Measurements from ENCODE around the gene ICE2.

Gene ICE2

DNA sequence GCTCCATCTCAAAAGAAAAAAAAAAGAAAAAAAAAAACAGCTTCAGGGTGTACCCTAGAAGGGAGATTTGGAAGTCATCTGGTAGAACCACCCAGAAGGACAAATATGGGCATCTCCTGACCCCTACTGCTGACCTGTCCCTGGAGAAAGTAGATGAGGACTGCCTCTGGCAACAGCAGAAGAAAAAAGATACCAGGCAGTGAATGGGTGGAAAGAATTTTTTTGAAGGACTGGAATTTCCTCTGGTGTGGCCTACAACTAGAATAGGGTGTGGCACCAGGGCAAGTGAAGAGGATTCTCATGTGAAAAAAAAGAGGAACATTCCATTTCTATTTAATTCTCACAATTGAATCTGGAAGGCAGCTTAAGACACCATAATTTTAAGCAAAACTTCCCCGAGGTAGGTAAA, 84.2 kb downstream of the ICE2 start:
- no peak for TF ChIP-seq JUND (IDR thresholded peaks at IDR 0.05; ENCODE audit: low read depth)
- no peak for DNase-seq (ENCODE audit: low read depth in 1 of 2, low spot score in 1 of 2)
- in situ Hi-C loops (cut with HindIII; ENCODE audit: low pct_unique_long_range_greater_than_20kb, low sequenced_read_pairs), result no loop called here

DNA sequence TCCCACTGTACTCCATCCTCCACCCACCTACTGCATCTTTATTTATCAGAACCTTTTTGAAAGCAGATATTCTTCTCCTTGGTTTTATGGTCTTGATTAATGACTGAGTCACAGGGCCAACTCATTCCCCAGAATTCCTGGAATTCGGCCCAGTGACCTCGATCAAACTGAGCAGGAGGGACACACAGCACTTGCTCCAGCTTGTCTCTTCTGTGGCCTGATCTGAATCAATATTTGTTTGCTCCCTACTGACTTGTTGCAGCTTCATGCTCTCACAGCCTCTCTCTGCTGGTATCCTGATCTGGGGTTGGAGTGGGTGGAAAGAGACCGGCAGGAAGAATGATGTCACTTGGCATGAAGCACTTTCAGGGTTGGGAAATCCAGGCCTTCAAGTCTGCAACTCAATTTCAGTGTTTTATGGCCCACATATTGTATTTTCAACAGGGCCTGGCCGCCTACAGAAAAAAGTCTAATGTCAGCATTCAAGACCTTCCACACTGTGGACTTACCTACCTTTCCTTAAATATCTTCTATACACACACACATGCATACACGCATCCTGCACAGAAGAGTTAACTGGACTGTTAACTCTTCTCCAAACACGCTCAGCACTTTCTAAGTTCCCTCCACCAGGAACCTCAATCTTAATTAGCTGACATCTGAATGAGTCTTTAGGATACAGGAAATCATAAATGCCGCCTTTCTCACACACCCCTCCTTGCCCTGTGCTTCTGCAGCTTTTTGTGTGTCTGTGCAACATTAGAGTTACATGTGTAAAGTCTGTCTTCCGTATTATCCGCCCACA, 85.8 kb downstream of the ICE2 start:
- in situ Hi-C loops (cut with HindIII; ENCODE audit: low pct_unique_long_range_greater_than_20kb, low sequenced_read_pairs), result no loop called here
- TF ChIP-seq JUND (IDR thresholded peaks at IDR 0.05; ENCODE audit: low read depth), result peak; percentile 45; the same call in 1 of the 2 replicates
- peak in 1 of 2 experiments; percentile 88 for DNase-seq (ENCODE audit: low read depth in 1 of 2, low spot score in 1 of 2)

DNA sequence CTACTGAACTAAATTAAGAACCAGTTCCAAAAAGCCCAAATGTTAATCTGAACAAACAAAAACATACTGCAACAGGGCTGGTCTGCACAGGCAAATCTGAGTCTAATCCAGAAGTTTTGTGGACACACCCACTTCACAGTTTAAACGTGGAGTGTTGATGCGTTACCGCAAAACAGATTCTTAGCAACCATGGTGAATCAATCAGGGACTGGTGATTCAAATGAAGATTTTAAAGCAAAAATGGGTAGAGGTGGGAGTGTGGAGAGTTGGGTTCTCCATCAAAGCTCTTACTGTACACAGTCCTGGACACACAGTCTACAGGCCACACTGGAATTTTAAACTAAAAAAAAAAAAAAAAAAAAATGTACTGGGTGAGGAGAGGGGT, 86.3 kb downstream of the ICE2 start:
- in situ Hi-C loops (cut with HindIII; ENCODE audit: low pct_unique_long_range_greater_than_20kb, low sequenced_read_pairs), result no loop called here
- no peak for TF ChIP-seq JUND (IDR thresholded peaks at IDR 0.05; ENCODE audit: low read depth)
- DNase-seq (ENCODE audit: low read depth in 1 of 2, low spot score in 1 of 2), result peak in 1 of 2 experiments; percentile 57

DNA sequence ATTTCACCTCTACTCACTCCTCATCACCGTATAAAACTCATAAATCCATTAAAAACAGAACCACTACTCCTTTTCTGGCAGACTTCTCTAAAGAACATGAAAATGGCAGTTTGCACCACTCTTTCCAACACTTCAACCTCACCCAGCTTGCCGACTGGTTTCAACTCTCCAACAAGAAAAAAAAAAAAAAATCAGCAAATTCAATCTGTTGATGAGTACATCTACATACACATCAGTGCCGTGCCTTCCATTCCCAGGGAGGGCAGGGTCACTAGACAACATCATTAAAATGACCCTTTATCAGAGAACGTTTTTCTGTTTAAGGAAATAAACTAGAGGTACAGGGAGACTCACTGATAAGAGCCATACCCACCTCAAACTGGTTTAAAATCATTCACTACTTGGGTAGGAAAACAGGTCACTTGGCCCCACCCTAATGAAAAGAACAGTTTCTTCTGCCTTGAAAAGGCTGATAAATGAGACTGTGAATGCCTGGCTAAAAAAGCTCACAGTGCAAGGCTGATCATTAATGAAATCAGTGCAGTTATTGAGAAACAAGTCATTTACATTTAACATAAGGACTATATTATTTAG, 87.1 kb downstream of the ICE2 start:
- in situ Hi-C loops (cut with HindIII; ENCODE audit: low pct_unique_long_range_greater_than_20kb, low sequenced_read_pairs), result no loop called here
- no peak for TF ChIP-seq JUND (IDR thresholded peaks at IDR 0.05; ENCODE audit: low read depth)
- DNase-seq (ENCODE audit: low read depth in 1 of 2, low spot score in 1 of 2), result no peak

DNA sequence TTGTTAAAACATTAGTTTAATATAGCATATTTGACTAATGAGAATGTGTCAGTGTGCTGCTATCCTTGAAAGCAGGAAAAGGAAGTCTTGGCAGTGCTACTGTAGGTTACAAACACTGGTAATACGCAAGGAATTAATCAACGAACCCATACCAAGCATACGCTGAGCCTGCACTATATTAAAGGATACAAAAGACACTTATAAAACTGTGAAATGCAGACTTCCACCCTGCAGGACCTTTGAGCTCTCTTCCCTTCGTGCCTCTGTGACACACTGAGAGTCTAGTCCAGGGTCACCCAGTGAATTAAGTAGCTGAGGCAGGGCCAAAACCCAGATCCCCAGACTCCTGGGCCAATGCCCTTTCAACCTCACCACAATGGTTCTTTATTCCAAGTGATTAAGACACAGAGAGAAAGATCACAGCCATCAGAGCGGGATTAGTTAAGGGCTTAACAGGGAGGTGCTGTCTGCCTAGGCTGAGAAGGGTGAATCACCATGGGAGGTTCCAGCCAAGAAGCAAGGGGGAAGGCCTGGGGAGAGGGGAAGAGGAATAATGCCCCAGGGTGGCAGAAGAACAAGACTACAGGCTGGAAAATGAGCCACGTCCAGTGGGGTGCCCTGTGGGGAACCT, 88.0 kb downstream of the ICE2 start:
- no peak for TF ChIP-seq JUND (IDR thresholded peaks at IDR 0.05; ENCODE audit: low read depth)
- peak in 1 of 2 experiments; percentile 37 for DNase-seq (ENCODE audit: low read depth in 1 of 2, low spot score in 1 of 2)
- in situ Hi-C loops (cut with HindIII; ENCODE audit: low pct_unique_long_range_greater_than_20kb, low sequenced_read_pairs), result no loop called here

DNA sequence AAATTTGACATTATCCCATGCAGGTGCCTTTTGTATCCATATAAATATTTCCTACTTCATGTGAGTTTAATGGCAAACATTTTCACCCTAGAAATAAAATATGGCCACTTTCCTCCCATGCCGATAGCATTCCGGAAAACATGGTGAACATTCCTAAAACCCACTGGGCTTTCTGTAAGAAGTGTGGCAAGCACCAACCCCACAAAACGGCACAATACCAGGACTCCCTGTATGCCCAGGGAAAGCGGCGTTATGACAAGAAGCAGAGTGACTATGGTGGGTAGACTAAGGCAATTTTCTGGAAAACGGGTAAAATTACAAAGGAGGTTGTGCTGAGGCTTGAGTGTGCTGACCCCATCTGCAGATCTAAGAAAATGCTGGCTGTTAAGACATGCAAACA, 88.7 kb downstream of the ICE2 start:
- no peak for TF ChIP-seq JUND (IDR thresholded peaks at IDR 0.05; ENCODE audit: low read depth)
- in situ Hi-C loops (cut with HindIII; ENCODE audit: low pct_unique_long_range_greater_than_20kb, low sequenced_read_pairs), result no loop called here
- no peak for DNase-seq (ENCODE audit: low read depth in 1 of 2, low spot score in 1 of 2)

DNA sequence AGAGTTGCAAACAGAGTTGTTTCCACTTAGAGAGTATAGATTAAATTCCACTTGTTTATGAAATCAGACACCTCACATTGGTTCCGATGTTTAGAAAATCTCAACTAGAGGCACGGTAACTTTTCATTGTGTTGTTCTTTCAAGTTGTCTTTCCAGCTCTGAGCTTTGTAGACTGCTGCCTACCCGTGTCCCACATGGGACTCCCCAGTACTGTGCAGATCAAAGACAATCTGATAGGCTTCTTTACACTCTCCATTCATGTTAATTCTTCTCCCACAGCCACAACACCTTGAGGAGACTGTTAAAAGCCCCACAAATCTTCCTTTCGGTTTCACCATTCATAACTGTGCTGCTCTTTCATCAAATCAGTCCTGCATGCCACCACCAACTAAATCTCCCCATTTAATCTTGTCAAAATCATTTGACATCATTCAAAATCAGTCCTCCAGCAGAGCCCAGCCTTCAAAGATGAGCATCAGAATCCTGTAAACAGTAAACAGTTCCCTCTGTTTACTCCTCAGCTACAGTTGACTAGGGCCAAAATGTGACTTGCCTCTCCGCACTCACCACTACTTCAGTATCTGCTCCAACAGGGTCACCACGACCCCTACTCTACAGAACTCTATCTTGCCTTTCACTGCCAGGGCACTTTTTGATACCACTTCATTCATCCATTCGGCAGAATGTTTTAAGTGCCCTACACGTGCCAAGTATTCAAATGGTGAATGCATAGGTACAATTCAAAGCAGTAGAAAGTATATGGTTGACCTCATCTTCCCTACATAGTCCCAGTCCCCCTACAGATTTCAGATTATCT, 89.5 kb downstream of the ICE2 start:
- no peak for TF ChIP-seq JUND (IDR thresholded peaks at IDR 0.05; ENCODE audit: low read depth)
- DNase-seq (ENCODE audit: low read depth in 1 of 2, low spot score in 1 of 2), result no peak
- in situ Hi-C loops (cut with HindIII; ENCODE audit: low pct_unique_long_range_greater_than_20kb, low sequenced_read_pairs), result no loop called here

DNA sequence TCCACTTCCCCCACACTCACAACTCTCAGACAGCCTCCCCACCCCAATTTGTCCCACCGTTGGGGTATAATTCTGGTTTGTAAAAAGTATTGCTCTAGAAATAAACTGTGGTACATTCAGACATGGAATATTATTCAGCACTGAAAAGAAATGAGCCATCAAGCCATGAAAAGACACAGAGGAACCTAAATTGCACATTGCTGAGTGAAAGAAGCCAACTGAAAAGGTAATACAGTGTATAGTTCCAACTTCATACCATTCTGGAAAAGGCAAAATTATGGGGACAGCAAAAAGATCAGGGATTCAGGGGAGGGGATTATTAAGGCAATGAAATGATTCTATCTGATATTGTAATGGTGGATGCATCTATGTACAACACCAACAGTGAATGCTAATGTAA, 91.6 kb downstream of the ICE2 start:
- no peak for TF ChIP-seq JUND (IDR thresholded peaks at IDR 0.05; ENCODE audit: low read depth)
- in situ Hi-C loops (cut with HindIII; ENCODE audit: low pct_unique_long_range_greater_than_20kb, low sequenced_read_pairs), result no loop called here
- no peak for DNase-seq (ENCODE audit: low read depth in 1 of 2, low spot score in 1 of 2)

DNA sequence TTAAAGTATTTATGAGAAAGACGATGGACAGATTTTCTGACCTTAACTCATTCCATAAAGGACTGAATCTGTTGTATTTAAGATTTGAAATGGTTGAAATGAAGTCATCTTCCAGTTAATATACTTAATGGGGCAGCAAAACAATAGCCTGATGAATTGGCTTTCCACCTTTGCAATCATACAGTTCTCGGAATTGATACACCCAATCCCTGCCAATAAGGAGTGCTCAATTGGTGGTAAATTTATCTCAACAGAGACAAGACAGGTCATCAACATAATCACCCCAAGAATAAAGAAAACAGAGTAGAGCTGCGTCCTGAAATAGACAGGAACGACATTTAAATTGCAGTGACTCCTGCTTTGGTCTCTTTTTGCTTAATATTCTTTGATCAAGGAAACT, 92.3 kb downstream of the ICE2 start:
- in situ Hi-C loops (cut with HindIII; ENCODE audit: low pct_unique_long_range_greater_than_20kb, low sequenced_read_pairs), result no loop called here
- no peak for TF ChIP-seq JUND (IDR thresholded peaks at IDR 0.05; ENCODE audit: low read depth)
- DNase-seq (ENCODE audit: low read depth in 1 of 2, low spot score in 1 of 2), result no peak

DNA sequence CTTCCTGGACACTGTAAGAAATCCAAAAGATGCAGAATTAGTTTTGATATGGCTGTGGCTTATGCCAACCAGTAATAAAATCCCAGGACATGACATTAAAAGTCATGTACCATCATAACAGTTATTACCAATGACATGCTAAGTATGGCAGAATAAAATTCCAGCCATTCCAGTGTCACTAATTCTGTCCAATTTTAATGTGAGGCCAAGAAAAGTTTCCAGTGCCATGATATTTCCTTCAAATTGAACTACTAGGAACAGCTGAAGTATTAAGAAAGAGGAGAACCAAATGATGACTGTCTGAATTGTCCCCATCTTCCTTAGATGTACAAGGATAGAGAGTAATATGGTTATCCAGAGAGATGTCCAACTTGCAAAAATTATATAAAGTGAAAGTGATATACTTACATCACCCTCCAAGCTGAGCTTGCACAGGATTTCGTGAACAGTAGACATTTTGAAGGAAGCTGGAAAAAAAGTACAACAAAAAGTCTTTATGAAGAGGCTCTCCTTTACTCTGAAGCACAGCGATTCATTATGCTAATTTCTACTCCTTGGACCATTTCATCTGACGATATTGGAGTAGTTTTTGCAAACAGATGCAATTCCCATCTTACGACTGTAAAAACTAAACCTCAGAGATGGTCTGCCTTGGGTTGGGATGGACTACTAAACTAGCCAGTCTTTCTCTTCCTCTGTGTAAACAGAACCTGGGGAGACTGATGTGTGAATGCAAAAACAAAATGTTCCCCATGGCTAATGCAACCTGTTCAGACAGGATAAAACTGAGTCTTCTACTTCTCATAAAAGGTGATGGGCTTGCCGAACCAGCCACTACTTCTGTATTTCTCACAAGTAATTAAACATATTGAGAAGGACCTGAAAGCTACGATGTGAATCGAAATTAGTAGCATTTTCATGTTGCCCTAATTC, 93.1 kb downstream of the ICE2 start:
- no peak for TF ChIP-seq JUND (IDR thresholded peaks at IDR 0.05; ENCODE audit: low read depth)
- in situ Hi-C loops (cut with HindIII; ENCODE audit: low pct_unique_long_range_greater_than_20kb, low sequenced_read_pairs), result no loop called here
- no peak for DNase-seq (ENCODE audit: low read depth in 1 of 2, low spot score in 1 of 2)

DNA sequence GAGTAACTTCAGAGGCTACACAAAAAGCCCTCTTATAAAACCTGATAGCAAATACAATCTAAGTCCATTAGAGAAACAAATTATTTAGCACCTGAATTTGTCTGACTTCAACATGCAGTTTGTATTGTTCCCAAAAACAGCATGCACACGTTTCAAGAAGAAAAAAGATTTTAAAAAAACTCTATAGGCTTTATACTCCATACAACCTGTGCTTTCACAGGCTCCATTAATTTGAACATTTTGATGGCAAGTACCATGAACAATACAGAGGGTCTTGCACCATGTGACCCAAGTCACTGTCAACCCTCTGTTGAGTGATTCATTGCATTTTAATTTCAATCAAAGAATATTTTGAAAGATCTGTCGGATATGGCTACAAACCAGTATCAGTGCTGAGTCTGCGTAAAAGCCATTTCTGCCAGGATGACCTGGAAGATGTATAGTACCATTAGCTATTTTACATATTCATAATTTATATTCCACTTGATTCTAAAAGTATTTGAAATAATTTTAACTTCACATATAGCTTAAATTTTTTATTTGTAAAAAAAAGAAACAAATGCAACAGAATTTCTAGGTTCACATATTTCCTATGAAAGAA, 94.3 kb downstream of the ICE2 start:
- in situ Hi-C loops (cut with HindIII; ENCODE audit: low pct_unique_long_range_greater_than_20kb, low sequenced_read_pairs), result no loop called here
- no peak for DNase-seq (ENCODE audit: low read depth in 1 of 2, low spot score in 1 of 2)
- TF ChIP-seq JUND (IDR thresholded peaks at IDR 0.05; ENCODE audit: low read depth), result no peak
